Uterus (tissue), 4 donors: ENCODE measurements around the gene MINDY4. TPM values are rescaled to one million over a fixed set of nuclear protein-coding genes. Genes with fewer than 3 reads are reported as not detected.
A peak's percentile ranks its signal among the peaks of the same experiment; 100 is the strongest.

ENCODE experiments used
- DNase-seq, 2 donors: peaks; one replicate each; pipeline ENCODE4 v3.0.0-alpha.2; 2019 to 2020
- H3K27ac ChIP-seq, 2 donors: fragments of 200-600 bp; sonication (generic); 1 replicate in 1 of 2; 2 replicates in 1 of 2; pipeline ENCODE4 v1.5.1; 2016 to 2018
- H3K27me3 ChIP-seq, 2 donors: fragments of 200-600 bp; sonication (generic); one replicate each; pipeline ENCODE4 v1.5.1; 2018 to 2019; ENCODE audit warnings: control low read depth in 1 of 2
- H3K36me3 ChIP-seq, 2 donors: fragments of 200-600 bp; sonication (generic); one replicate each; pipeline ENCODE4 v1.5.1; 2019; ENCODE audit warnings: control low read depth in 1 of 2
- H3K4me1 ChIP-seq, 2 donors: fragments of 200-600 bp; sonication (generic); one replicate each; pipeline ENCODE4 v1.5.1; 2018 to 2019; ENCODE audit warnings: control low read depth in 1 of 2
- H3K4me3 ChIP-seq, 2 donors: fragments of 200-600 bp; sonication (generic); 1 replicate in 1 of 2; 2 replicates in 1 of 2; pipeline ENCODE4 v1.5.1; 2018 to 2019; ENCODE audit warnings: mild to moderate bottlenecking in 1 of 2
- H3K9me3 ChIP-seq, 2 donors: fragments of 200-600 bp; sonication (generic); one replicate each; pipeline ENCODE4 v1.5.1; 2019; ENCODE audit warnings: control low read depth in 1 of 2
- CTCF ChIP-seq, 4 experiments: fragments of 200-600 bp in 2 of 4; fragments of 450-650 bp in 2 of 4; sonication (generic) in 2 of 4; IDR thresholded peaks; one replicate each; pipeline ENCODE4 v1.5.1; 2016 to 2019; ENCODE audit warnings: antibody characterized with exemption in 4 of 4, mild to moderate bottlenecking in 2 of 4, moderate library complexity in 1 of 4
- POLR2A ChIP-seq, 2 donors: fragments of 450-650 bp; IDR thresholded peaks; one replicate each; pipeline ENCODE4 v1.6.1; 2016; ENCODE audit warnings: antibody characterized with exemption in 2 of 2, mild to moderate bottlenecking in 1 of 2, moderate library complexity in 1 of 2
- intact Hi-C: fragments of 100-400 bp; cut with DNase I; formaldehyde crosslinking; loops from one replicate; pipeline ENCODE4 v1.15.1; 2023; ENCODE audit warnings: low total_unique reads
- total RNA-seq, 4 donors: library from RNA; depleted of rRNA in 3 of 4; stranded (reverse); fragments of >200 nt in 3 of 4; gene quantifications; one replicate each; pipeline versions ENCODE4 v1.1.0 to v1.2.4, GENCODE V29; 2014 to 2023
- donor health status: DM: yes; HTN: yes; CAD: no.

MINDY4 gene
- total RNA-seq, 4 donors from 2014 or later = 14.7 to 23.8 (median 16.9) TPM

GRCh38 chr7:30931929-30932540 lies 160.8 kb downstream of the MINDY4 start:
- no peaks in the 10 kb centered on the region for H3K9me3 ChIP-seq
- H3K4me1 ChIP-seq = no peaks in the 10 kb centered on the region
- no peak for DNase-seq
- intact Hi-C loops = no loop called here
- H3K4me3 ChIP-seq = no peak overlapping the region
- no peak overlapping the region for H3K27ac ChIP-seq
- H3K36me3 ChIP-seq = no peaks in the 10 kb centered on the region
- H3K27me3 ChIP-seq = no peaks in the 10 kb centered on the region
- TF ChIP-seq POLR2A (IDR thresholded peaks at IDR 0.05) = no peak
- no peak for TF ChIP-seq CTCF (IDR thresholded peaks at IDR 0.05)

- TF ChIP-seq POLR2A (IDR thresholded peaks at IDR 0.05) (no peak), CTCF (IDR thresholded peaks at IDR 0.05) (no peak)
- H3K9me3 ChIP-seq = no peaks in the 10 kb centered on the region
- H3K36me3 ChIP-seq = no peaks in the 10 kb centered on the region
- H3K4me3 ChIP-seq = no peak overlapping the region
- no peak overlapping the region for H3K27ac ChIP-seq
- H3K4me1 ChIP-seq = no peaks in the 10 kb centered on the region
- intact Hi-C loops = no loop called here
- no peaks in the 10 kb centered on the region for H3K27me3 ChIP-seq
- no peak for DNase-seq
These were observed 161.3 kb downstream of the MINDY4 start for GRCh38 chr7:30932562-30932961.

GRCh38 chr7:30933124-30933974 lies 162.1 kb downstream of the MINDY4 start:
- H3K4me1 ChIP-seq = no peaks in the 10 kb centered on the region
- no peaks in the 10 kb centered on the region for H3K36me3 ChIP-seq
- H3K9me3 ChIP-seq = no peaks in the 10 kb centered on the region
- peak in 1 of 2 donors; percentile 9 for DNase-seq
- H3K4me3 ChIP-seq = no peak overlapping the region
- no peak for TF ChIP-seq CTCF (IDR thresholded peaks at IDR 0.05)
- TF ChIP-seq POLR2A (IDR thresholded peaks at IDR 0.05) = no peak
- H3K27me3 ChIP-seq = no peaks in the 10 kb centered on the region
- no peak overlapping the region for H3K27ac ChIP-seq
- intact Hi-C loops = no loop called here

- intact Hi-C loops = no loop called here
- no peak for DNase-seq
These were observed 163.0 kb downstream of the MINDY4 start for GRCh38 chr7:30934225-30934624.

More at GRCh38 chr7:30934225-30934624, 163.0 kb downstream of the MINDY4 start:
- TF ChIP-seq CTCF (IDR thresholded peaks at IDR 0.05) (no peak), POLR2A (IDR thresholded peaks at IDR 0.05) (no peak)
- H3K9me3 ChIP-seq = no peaks in the 10 kb centered on the region
- H3K4me1 ChIP-seq = no peaks in the 10 kb centered on the region
- no peak overlapping the region for H3K27ac ChIP-seq
- no peaks in the 10 kb centered on the region for H3K27me3 ChIP-seq
- H3K36me3 ChIP-seq = no peaks in the 10 kb centered on the region
- H3K4me3 ChIP-seq = no peak overlapping the region
